Measurements from ENCODE around the gene SLC1A7. TPM values are rescaled to one million over a fixed set of nuclear protein-coding genes. Genes with fewer than 3 reads are reported as not detected.

The SLC1A7 gene
- total and polyA plus RNA-seq, 4 experiments from 2014 or later = not detected

DNA sequence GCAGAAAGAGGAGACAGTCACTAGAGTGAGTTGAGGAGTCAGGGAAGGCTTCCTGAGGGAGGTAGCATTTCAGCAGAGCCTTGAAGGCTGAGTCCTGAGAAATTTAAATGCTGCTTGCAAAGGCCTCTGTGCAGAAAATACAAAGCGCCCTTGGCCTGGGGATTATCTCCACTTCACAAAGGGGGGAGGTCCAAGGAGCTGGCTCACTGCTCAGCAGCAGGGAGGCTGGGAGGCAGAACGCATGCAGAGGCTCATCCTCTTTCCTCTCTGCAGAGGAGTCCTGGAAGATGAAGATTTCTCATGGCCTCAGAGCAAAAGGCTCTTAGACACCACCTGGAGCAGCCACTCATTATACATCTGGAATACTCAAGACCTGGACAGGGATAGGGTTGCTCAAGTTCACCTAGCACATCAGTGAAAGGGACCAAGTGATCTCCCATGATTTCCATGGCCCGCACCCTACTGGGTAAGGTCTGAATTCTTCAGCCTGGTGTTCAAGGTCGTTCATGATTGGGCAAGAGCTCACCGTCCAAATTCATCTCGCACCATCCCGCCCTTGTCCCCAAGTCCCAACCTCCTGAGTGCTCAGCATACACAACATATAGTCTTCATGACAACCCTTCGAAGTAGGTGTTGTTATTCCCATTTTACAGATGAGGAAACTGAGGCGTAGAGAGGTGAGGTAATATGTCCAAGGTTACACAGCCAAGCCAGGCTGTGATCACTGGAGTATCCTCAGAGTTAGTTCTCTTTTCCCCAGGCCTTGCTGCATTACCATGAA lies 9.0 kb downstream of the SLC1A7 start:
- peaks cover 0 to 3% of the 10 kb centered on the region in 2 donors for H3K9me3 ChIP-seq (ENCODE audit: control insufficient read depth in 1 of 2, low read length in 2 of 2)
- H3K9me3 Mint-ChIP-seq = peaks cover 0 to 11% (median 6%) of the 10 kb centered on the region in 8 donors
- peak overlapping the region in 1 of 7 donors; percentile 9 for H3K27ac Mint-ChIP-seq
- H3K4me3 ChIP-seq (ENCODE audit: low read length in 2 of 2) = no peak overlapping the region
- no peaks in the 10 kb centered on the region for H3K4me1 Mint-ChIP-seq
- no peaks in the 10 kb centered on the region for H3K27me3 ChIP-seq (ENCODE audit: insufficient read depth, low read length)
- H3K4me3 Mint-ChIP-seq = no peak overlapping the region
- no peak overlapping the region for H3K27ac ChIP-seq (ENCODE audit: low read depth, low read length)
- H3K4me1 ChIP-seq (ENCODE audit: insufficient read depth, low read length) = no peaks in the 10 kb centered on the region
- no peak for DNase-seq
- CTCF ChIA-PET (ENCODE audit: partially characterized antibody) = no interaction called here
- POLR2A ChIA-PET (ENCODE audit: partially characterized antibody) = no interaction called here
- peaks cover 0 to 7% of the 10 kb centered on the region in 2 donors for H3K36me3 Mint-ChIP-seq
- intact Hi-C loops (cut with micrococcal nuclease) = no loop called here
- no peaks in the 10 kb centered on the region for H3K27me3 Mint-ChIP-seq
- H3K36me3 ChIP-seq (ENCODE audit: insufficient read depth, low read length) = no peaks in the 10 kb centered on the region

DNA sequence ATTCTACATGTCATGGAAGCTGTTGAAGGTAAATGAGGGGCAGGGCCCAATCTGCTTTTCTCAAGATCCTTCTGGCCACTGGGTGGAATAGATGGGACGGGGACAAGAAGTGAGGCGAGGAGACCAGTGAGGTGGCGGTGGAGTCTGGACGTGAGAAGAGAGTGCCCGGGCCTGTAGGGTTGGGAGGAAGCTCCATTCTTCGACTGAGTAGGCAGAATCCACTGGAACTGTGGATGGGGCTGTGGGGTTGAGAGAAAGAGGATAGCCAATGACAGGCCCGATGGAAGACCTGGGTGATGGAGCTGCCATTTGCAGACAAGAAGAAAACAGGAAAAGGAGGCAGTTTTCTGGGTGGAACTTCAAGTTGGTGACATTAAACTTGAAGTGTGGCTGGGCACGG lies 10.3 kb downstream of the SLC1A7 start:
- H3K9me3 ChIP-seq (ENCODE audit: control insufficient read depth in 1 of 2, low read length in 2 of 2) = no peaks in the 10 kb centered on the region
- intact Hi-C loops (cut with micrococcal nuclease) = no loop called here
- H3K36me3 ChIP-seq (ENCODE audit: insufficient read depth, low read length) = no peaks in the 10 kb centered on the region
- Mint-ChIP-seq H3K4me3 (no peak overlapping the region), H3K4me1 (no peaks in the 10 kb centered on the region), H3K36me3 (no peaks in the 10 kb centered on the region), H3K9me3 (peaks cover 0 to under 1% (median 0%) of the 10 kb centered on the region in 8 donors), H3K27me3 (peaks cover 0 to 2% of the 10 kb centered on the region in 2 donors), H3K27ac (peak overlapping the region in 1 of 7 donors; percentile 60)
- H3K27ac ChIP-seq (ENCODE audit: low read depth, low read length) = no peak overlapping the region
- no peak for DNase-seq
- POLR2A ChIA-PET (ENCODE audit: partially characterized antibody) = no interaction called here
- CTCF ChIA-PET (ENCODE audit: partially characterized antibody) = no interaction called here
- H3K4me3 ChIP-seq (ENCODE audit: low read length in 2 of 2) = no peak overlapping the region
- no peaks in the 10 kb centered on the region for H3K27me3 ChIP-seq (ENCODE audit: insufficient read depth, low read length)
- no peaks in the 10 kb centered on the region for H3K4me1 ChIP-seq (ENCODE audit: insufficient read depth, low read length)

DNA sequence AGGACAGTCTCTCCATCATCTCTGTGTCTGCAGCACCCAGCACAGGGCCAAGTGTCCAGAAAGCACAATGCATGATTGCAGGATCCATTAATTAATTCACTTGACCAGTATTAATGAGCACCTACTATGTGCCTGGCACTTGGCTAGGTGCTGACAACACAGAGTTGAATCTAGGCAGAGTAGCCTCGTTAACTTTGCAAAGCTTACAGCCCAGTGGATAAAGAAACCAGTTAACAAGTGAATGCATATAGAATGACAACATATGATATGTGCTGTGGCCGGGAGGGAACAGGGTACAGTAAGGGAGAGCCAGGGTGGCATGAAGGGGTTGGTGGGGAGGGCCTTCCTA lies 10.9 kb downstream of the SLC1A7 start:
- CTCF ChIA-PET (ENCODE audit: partially characterized antibody) = no interaction called here
- H3K4me1 Mint-ChIP-seq = no peaks in the 10 kb centered on the region

DNA sequence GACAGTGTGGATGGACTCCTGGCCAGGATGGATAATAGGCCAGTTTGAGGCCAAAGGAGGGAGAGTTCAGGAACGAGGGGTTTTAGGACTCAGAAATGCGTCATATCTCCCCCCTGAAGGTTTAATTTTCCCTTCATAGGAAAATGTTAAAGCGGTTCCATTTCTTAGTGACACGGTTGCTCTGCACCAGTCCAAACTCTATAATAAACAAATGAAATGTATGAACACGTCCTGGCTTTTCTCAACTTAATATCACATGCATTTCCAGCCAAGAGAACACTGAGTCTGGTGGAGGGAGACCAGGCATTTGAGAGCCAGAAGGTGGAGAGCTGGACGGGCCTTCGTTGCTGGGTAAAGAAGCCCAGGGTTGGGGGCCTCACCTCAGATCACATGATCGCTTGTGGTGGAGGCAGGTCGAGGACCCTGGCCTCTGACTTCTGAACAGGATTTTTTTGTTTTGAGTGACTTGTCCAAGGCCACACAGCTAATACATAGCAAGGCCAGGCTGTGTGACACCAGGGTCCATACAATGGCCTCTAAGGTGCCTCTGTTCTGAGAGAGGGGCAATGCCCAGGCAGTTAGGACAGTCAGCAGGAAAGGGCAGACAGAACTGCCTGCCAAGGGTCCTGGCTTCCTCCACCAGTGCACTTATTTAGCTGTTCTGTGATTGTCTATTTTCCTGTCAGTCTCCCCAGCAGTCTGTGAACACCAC lies 11.4 kb downstream of the SLC1A7 start:
- no peak overlapping the region for H3K4me3 ChIP-seq (ENCODE audit: low read length in 2 of 2)
- H3K9me3 ChIP-seq (ENCODE audit: control insufficient read depth in 1 of 2, low read length in 2 of 2) = no peaks in the 10 kb centered on the region
- H3K4me3 Mint-ChIP-seq = no peak overlapping the region
- H3K36me3 ChIP-seq (ENCODE audit: insufficient read depth, low read length) = no peaks in the 10 kb centered on the region
- H3K27me3 ChIP-seq (ENCODE audit: insufficient read depth, low read length) = no peaks in the 10 kb centered on the region
- no peak overlapping the region for H3K27ac Mint-ChIP-seq
- CTCF ChIA-PET (ENCODE audit: partially characterized antibody) = no interaction called here
- H3K4me1 Mint-ChIP-seq = no peaks in the 10 kb centered on the region
- H3K36me3 Mint-ChIP-seq = no peaks in the 10 kb centered on the region
- no peak for DNase-seq
- H3K9me3 Mint-ChIP-seq = no peaks in the 10 kb centered on the region
- no peaks in the 10 kb centered on the region for H3K4me1 ChIP-seq (ENCODE audit: insufficient read depth, low read length)
- H3K27ac ChIP-seq (ENCODE audit: low read depth, low read length) = no peak overlapping the region
- peaks cover 0 to 2% of the 10 kb centered on the region in 2 donors for H3K27me3 Mint-ChIP-seq
- POLR2A ChIA-PET (ENCODE audit: partially characterized antibody) = no interaction called here
- intact Hi-C loops (cut with micrococcal nuclease) = no loop called here

More for the DNA sequence above, 10.9 kb downstream of the SLC1A7 start:
- DNase-seq = no peak
- Histone ChIP-seq H3K4me1 (ENCODE audit: insufficient read depth, low read length) (no peaks in the 10 kb centered on the region), H3K27ac (ENCODE audit: low read depth, low read length) (no peak overlapping the region), H3K27me3 (ENCODE audit: insufficient read depth, low read length) (no peaks in the 10 kb centered on the region), H3K36me3 (ENCODE audit: insufficient read depth, low read length) (no peaks in the 10 kb centered on the region), H3K9me3 (ENCODE audit: control insufficient read depth in 1 of 2, low read length in 2 of 2) (no peaks in the 10 kb centered on the region), H3K4me3 (ENCODE audit: low read length in 2 of 2) (no peak overlapping the region)
- H3K36me3 Mint-ChIP-seq = no peaks in the 10 kb centered on the region
- no peak overlapping the region for H3K27ac Mint-ChIP-seq
- H3K9me3 Mint-ChIP-seq = no peaks in the 10 kb centered on the region
- peaks cover 0 to 2% of the 10 kb centered on the region in 2 donors for H3K27me3 Mint-ChIP-seq
- POLR2A ChIA-PET (ENCODE audit: partially characterized antibody) = no interaction called here
- no peak overlapping the region for H3K4me3 Mint-ChIP-seq
- intact Hi-C loops (cut with micrococcal nuclease) = no loop called here

DNA sequence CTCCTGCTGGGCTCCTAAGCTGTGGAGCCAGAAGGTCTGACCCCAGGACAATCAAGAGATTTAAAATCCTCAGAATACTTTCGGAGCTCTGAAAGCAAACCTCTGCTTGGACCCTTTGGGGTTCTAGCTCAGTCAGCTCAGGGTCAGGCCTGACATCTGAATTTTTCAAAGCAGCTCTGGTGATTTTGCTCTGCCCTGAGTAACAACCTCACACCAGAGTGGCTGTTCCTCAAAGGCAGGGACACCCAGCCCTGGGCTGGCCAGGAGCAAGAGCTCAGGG lies 11.9 kb downstream of the SLC1A7 start:
- H3K4me3 Mint-ChIP-seq = no peak overlapping the region

DNA sequence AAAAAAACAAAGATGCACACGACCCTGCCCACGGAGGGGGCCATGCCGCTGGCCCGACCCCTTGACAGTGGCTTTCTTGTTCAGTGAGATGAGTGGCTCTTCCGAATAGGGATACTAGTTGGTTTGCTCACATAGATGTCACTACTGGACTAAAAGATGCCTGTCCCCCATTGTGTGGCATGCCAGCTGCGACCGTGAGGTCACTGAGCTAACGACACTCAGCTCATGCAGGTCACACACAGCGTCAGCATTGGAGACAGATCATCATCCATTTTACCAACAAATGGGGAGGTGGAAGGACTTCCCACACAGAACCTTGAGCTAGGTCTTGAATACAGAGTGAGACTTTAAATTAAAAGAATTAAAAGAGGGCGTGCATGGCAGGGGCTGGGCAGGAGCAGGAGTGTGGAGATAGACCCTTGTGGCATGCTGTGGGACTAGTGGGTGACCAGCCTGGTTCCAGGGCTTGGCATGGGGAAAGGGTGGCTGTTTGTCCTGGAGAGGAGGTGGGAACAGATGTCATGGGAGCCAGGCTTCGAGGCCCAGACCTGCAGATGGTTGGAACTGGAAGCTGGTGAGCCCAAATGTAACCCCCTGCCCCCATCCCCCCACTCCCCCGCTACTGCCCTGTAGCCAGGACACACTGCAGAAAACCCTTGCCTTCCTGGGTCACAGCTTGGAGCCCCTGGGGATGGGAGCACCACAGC lies 12.4 kb downstream of the SLC1A7 start:
- H3K9me3 Mint-ChIP-seq = no peaks in the 10 kb centered on the region
- no peaks in the 10 kb centered on the region for H3K4me1 Mint-ChIP-seq
- intact Hi-C loops (cut with micrococcal nuclease) = no loop called here
- peak overlapping the region in 1 of 7 donors; percentile 65 for H3K27ac Mint-ChIP-seq
- H3K4me1 ChIP-seq (ENCODE audit: insufficient read depth, low read length) = no peaks in the 10 kb centered on the region
- no peak overlapping the region for H3K27ac ChIP-seq (ENCODE audit: low read depth, low read length)
- no peaks in the 10 kb centered on the region for H3K36me3 ChIP-seq (ENCODE audit: insufficient read depth, low read length)
- CTCF ChIA-PET (ENCODE audit: partially characterized antibody) = interaction anchor here (0.9 kb wide), 1 partner anchor 208 kb away, joined by 3 read pairs; no protein-coding TSS in a partner anchor
- no peak for DNase-seq
- POLR2A ChIA-PET (ENCODE audit: partially characterized antibody) = no interaction called here
- peaks cover 0 to 2% of the 10 kb centered on the region in 2 donors for H3K27me3 Mint-ChIP-seq
- no peak overlapping the region for H3K4me3 ChIP-seq (ENCODE audit: low read length in 2 of 2)
- H3K27me3 ChIP-seq (ENCODE audit: insufficient read depth, low read length) = no peaks in the 10 kb centered on the region
- H3K4me3 Mint-ChIP-seq = no peak overlapping the region
- H3K36me3 Mint-ChIP-seq = no peaks in the 10 kb centered on the region
- H3K9me3 ChIP-seq (ENCODE audit: control insufficient read depth in 1 of 2, low read length in 2 of 2) = no peaks in the 10 kb centered on the region

More for the DNA sequence above, 11.9 kb downstream of the SLC1A7 start:
- Histone ChIP-seq H3K9me3 (ENCODE audit: control insufficient read depth in 1 of 2, low read length in 2 of 2) (no peaks in the 10 kb centered on the region), H3K27me3 (ENCODE audit: insufficient read depth, low read length) (no peaks in the 10 kb centered on the region), H3K36me3 (ENCODE audit: insufficient read depth, low read length) (no peaks in the 10 kb centered on the region), H3K4me1 (ENCODE audit: insufficient read depth, low read length) (no peaks in the 10 kb centered on the region), H3K4me3 (ENCODE audit: low read length in 2 of 2) (no peak overlapping the region), H3K27ac (ENCODE audit: low read depth, low read length) (no peak overlapping the region)
- H3K4me1 Mint-ChIP-seq = no peaks in the 10 kb centered on the region
- no peaks in the 10 kb centered on the region for H3K9me3 Mint-ChIP-seq
- ChIA-PET CTCF (ENCODE audit: partially characterized antibody) (no interaction called here), POLR2A (ENCODE audit: partially characterized antibody) (no interaction called here)
- intact Hi-C loops (cut with micrococcal nuclease) = no loop called here
- H3K36me3 Mint-ChIP-seq = no peaks in the 10 kb centered on the region
- H3K27me3 Mint-ChIP-seq = peaks cover 0 to 2% of the 10 kb centered on the region in 2 donors
- H3K27ac Mint-ChIP-seq = no peak overlapping the region
- no peak for DNase-seq

DNA sequence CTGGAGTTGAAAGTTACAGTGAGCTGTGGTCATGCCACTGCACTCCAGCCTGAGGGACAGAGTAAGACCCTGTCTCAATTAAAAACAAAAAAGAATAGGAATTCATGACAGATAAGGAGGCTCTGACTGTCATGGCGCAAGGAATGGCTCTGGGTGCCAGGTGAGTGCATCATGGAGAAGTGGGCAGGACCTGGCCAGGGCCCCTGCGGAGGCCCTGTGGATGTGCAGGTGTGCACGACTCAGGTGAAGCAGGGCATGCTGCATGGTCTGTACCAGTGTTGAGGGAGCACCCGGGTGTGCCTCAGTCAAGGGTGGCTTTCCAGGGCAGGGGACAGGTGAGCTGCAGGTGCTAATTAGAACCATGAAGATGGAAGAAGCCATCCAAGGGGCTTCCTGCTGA lies 14.0 kb downstream of the SLC1A7 start:
- no peak overlapping the region for H3K27ac Mint-ChIP-seq
- no peaks in the 10 kb centered on the region for H3K36me3 Mint-ChIP-seq
- Histone ChIP-seq H3K4me3 (ENCODE audit: low read length in 2 of 2) (no peak overlapping the region), H3K36me3 (ENCODE audit: insufficient read depth, low read length) (no peaks in the 10 kb centered on the region), H3K27me3 (ENCODE audit: insufficient read depth, low read length) (no peaks in the 10 kb centered on the region), H3K27ac (ENCODE audit: low read depth, low read length) (no peak overlapping the region), H3K4me1 (ENCODE audit: insufficient read depth, low read length) (no peaks in the 10 kb centered on the region), H3K9me3 (ENCODE audit: control insufficient read depth in 1 of 2, low read length in 2 of 2) (no peaks in the 10 kb centered on the region)
- DNase-seq = no peak
- POLR2A ChIA-PET (ENCODE audit: partially characterized antibody) = no interaction called here
- H3K4me1 Mint-ChIP-seq = no peaks in the 10 kb centered on the region
- CTCF ChIA-PET (ENCODE audit: partially characterized antibody) = no interaction called here
- H3K9me3 Mint-ChIP-seq = no peaks in the 10 kb centered on the region
- intact Hi-C loops (cut with micrococcal nuclease) = no loop called here
- no peak overlapping the region for H3K4me3 Mint-ChIP-seq
- peaks cover 0 to 2% of the 10 kb centered on the region in 2 donors for H3K27me3 Mint-ChIP-seq
